HEK293T (cell line): ENCODE results near the gene ZNF486.
"Not testable (repeated sequence)": the region's sequence is repeated elsewhere in the genome, so short reads cannot be mapped to it uniquely, and the experiment has no call there.

Experiments used
- CTCF ChIA-PET: fragments of 350-600 bp; formaldehyde crosslinking; extraction: SDS; loops from one replicate; lab custom pipeline; 2021; ENCODE audit warnings: antibody characterized with exemption, inconsistent platforms; lab: Yijun Ruan, JAX
- POLR2A ChIA-PET: fragments of 350-600 bp; formaldehyde crosslinking; extraction: SDS; loops from one replicate; lab custom pipeline; 2020; ENCODE audit warnings: antibody characterized with exemption, inconsistent platforms; lab: Yijun Ruan, JAX
- DNase-seq: peaks from one replicate; pipeline ENCODE4 v3.0.0; 2012; ENCODE audit warnings: mixed read lengths; ENCODE audit errors: extremely low spot score
- ARNT ChIP-seq: fragments of 450-650 bp; IDR thresholded peaks from 2 replicates; pipeline ENCODE4 v1.6.1; 2017; ENCODE audit warnings: mild to moderate bottlenecking
- BHLHE40 ChIP-seq: fragments of 450-650 bp; IDR thresholded peaks from 2 replicates; pipeline ENCODE4 v1.6.1; 2016; ENCODE audit warnings: mild to moderate bottlenecking, moderate library complexity, borderline replicate concordance
- CTBP1 ChIP-seq: fragments of 450-650 bp; IDR thresholded peaks from 2 replicates; pipeline ENCODE4 v1.6.1; 2016; ENCODE audit warnings: borderline replicate concordance
- ELF4 ChIP-seq: fragments of 450-650 bp; IDR thresholded peaks from 2 replicates; pipeline ENCODE4 v1.6.1; 2017; ENCODE audit warnings: antibody characterized with exemption
- FOXA1 ChIP-seq: fragments of 450-650 bp; IDR thresholded peaks from 2 replicates; pipeline ENCODE4 v1.6.1; 2016; ENCODE audit warnings: mild to moderate bottlenecking
- FOXK2 ChIP-seq: fragments of 450-650 bp; IDR thresholded peaks from 2 replicates; pipeline ENCODE4 v1.6.1; 2016; ENCODE audit warnings: mild to moderate bottlenecking
- FOXM1 ChIP-seq: fragments of 450-650 bp; IDR thresholded peaks from 2 replicates; pipeline ENCODE4 v1.6.1; 2017; ENCODE audit warnings: mild to moderate bottlenecking, borderline replicate concordance
- HDGF ChIP-seq: fragments of 450-650 bp; IDR thresholded peaks from 2 replicates; pipeline ENCODE4 v1.6.1; 2017; ENCODE audit warnings: antibody characterized with exemption, borderline replicate concordance
- L3MBTL2 ChIP-seq: fragments of 450-650 bp; conservative IDR thresholded peaks from 2 replicates; pipeline ENCODE4 v1.6.1; 2016; ENCODE audit warnings: mild to moderate bottlenecking
- LEF1 ChIP-seq: fragments of 450-650 bp; IDR thresholded peaks from 2 replicates; pipeline ENCODE4 v1.6.1; 2017; ENCODE audit warnings: mild to moderate bottlenecking, borderline replicate concordance
- NFRKB ChIP-seq: fragments of 450-650 bp; IDR thresholded peaks from 2 replicates; pipeline ENCODE4 v1.6.1; 2016; ENCODE audit warnings: mild to moderate bottlenecking, moderate library complexity
- SP1 ChIP-seq: fragments of 450-650 bp; IDR thresholded peaks from 2 replicates; pipeline ENCODE4 v1.6.1; 2017
- SUZ12 ChIP-seq: fragments of 450-650 bp; IDR thresholded peaks from 2 replicates; pipeline ENCODE4 v1.6.1; 2016; ENCODE audit warnings: mild to moderate bottlenecking
- TARDBP ChIP-seq: fragments of 450-650 bp; IDR thresholded peaks from 2 replicates; pipeline ENCODE4 v1.6.1; 2016
- ZNF384 ChIP-seq: fragments of 450-650 bp; IDR thresholded peaks from 2 replicates; pipeline ENCODE4 v1.6.1; 2016
- TF ChIP-seq, protein P1 (sequence below): fragments of 450-650 bp; IDR thresholded peaks from 2 replicates; pipeline ENCODE4 v1.6.1; 2016

ZNF486 gene

GRCh38 chr19:20167020-20167644, at the start of gene ZNF486:
ZNF486 (plus strand) TSS chr19:20167214; CDS start chr19:20167331, 117 bp downstream.
- ChIA-PET CTCF (no interaction called here), POLR2A (no interaction called here)
- TF ChIP-seq SUZ12: no peak
- TF ChIP-seq HDGF: no peak
- TF ChIP-seq L3MBTL2: no peak
- TF ChIP-seq SP1: no peak
- no peak for TF ChIP-seq FOXK2
- no peak for TF ChIP-seq NFRKB
- TF ChIP-seq, protein P1, sequence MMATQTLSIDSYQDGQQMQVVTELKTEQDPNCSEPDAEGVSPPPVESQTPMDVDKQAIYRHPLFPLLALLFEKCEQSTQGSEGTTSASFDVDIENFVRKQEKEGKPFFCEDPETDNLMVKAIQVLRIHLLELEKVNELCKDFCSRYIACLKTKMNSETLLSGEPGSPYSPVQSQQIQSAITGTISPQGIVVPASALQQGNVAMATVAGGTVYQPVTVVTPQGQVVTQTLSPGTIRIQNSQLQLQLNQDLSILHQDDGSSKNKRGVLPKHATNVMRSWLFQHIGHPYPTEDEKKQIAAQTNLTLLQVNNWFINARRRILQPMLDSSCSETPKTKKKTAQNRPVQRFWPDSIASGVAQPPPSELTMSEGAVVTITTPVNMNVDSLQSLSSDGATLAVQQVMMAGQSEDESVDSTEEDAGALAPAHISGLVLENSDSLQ: no peak
- TF ChIP-seq ZNF384: no peak
- TF ChIP-seq FOXA1: no peak
- no peak for TF ChIP-seq LEF1
- no peak for TF ChIP-seq TARDBP
- TF ChIP-seq BHLHE40: no peak
- DNase-seq: no peak

- DNase-seq, POLR2A ChIA-PET, CTCF ChIA-PET: not testable (repeated sequence)
Observed at GRCh38 chr19:20118064-20118839, 48.8 kb upstream of the ZNF486 start.

DNA sequence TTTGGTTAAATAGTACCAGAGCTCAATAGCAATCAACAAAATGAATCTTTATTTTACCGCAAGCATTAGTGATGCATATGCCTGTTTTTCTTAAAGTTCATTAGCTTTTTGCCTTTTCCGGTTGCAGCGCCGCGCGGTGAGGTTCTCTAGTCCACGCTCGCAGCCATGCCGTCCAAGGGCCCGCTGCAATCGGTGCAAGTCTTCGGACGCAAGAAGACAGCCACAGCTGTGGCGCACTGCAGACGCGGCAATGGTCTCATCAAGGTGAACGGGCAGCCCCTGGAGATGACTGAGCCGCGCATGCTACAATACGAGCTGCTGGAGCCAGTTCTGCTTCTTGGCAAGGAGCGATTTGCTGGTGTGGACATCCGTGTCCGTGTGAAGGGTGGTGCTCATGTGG, 42.1 kb upstream of the ZNF486 start:
- POLR2A ChIA-PET: no interaction called here
- CTCF ChIA-PET: no interaction called here
- no peak for TF ChIP-seq ZNF384
- no peak for TF ChIP-seq FOXM1
- no peak for TF ChIP-seq NFRKB
- no peak for TF ChIP-seq SUZ12
- TF ChIP-seq ARNT: no peak
- TF ChIP-seq CTBP1: no peak
- TF ChIP-seq, protein P1: no peak
- no peak for TF ChIP-seq ELF4
- TF ChIP-seq FOXK2: no peak
- TF ChIP-seq HDGF: no peak
- TF ChIP-seq LEF1: no peak
- TF ChIP-seq TARDBP: no peak
- TF ChIP-seq BHLHE40: no peak
- no peak for TF ChIP-seq FOXA1
- no peak for TF ChIP-seq SP1
- TF ChIP-seq L3MBTL2: no peak
- DNase-seq: no peak

GRCh38 chr19:20132933-20133332, 34.1 kb upstream of the ZNF486 start:
- POLR2A ChIA-PET, CTCF ChIA-PET, DNase-seq: not testable (repeated sequence)

DNA sequence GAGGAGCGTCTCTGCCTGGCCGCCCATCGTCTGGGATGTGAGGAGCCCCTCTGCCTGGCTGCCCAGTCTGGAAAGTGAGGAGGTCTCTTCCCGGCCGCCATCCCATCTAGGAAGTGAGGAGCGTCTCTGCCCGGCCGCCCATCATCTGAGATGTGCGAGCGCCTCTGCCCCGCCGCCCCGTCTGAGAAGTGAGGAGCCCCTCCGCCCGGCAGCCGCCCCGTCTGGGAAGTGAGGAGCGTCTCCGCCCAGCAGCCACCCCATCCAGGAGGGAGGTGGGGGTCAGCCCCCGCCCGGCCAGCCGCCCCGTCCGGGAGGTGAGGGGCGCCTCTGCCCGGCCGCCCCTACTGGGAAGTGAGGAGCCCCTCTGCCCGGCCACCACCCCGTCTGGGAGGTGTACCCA, 29.3 kb upstream of the ZNF486 start:
- DNase-seq, CTCF ChIA-PET, POLR2A ChIA-PET: not testable (repeated sequence)

DNA sequence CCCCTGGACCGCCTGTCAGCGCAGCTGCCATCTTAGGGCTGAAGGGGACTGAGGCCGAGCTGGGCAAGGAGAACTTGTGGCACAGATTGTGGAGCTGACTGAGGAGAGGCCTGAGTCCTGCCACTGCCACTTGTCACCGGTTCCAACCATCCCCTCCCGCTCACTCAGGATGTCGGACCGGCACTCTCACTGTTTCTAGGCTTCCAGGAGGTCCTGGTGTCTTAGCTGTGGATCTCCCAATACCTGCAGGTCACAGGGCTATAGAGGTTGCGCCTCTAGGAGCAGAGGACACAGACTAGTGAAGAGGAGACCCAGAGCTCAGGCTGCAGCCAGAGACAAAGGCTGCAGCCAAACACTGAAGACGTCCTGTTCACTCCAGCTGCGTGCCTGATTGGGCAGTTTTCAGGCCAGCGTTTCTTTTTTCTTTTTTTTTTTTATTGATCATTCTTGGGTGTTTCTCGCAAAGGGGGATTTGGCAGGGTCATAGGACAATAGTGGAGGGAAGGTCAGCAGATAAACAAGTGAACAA, 15.3 kb upstream of the ZNF486 start:
- CTCF ChIA-PET: no interaction called here
- DNase-seq: no peak
- POLR2A ChIA-PET: no interaction called here
- TF ChIP-seq SP1 (no peak), BHLHE40 (no peak), CTBP1 (no peak), LEF1 (no peak), ZNF384 (no peak)
- TF ChIP-seq, protein P1: no peak

DNA sequence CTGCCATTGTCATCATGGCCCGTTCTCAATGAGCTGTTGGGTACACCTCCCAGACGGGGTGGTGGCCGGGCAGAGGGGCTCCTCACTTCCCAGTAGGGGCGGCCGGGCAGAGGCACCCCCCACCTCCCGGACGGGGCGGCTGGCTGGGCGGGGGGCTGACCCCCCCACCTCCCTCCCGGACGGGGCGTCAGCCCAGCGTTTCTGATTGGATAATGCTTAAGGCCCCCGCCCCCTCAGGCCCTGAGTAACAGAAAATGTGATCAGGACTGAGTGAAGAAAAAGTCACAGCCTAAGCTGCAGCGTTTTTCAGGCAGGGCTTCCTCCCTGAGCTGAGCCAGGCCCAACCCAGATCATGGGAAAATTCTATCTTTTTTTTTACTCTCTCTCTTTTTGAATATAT, 14.5 kb upstream of the ZNF486 start:
- CTCF ChIA-PET, POLR2A ChIA-PET, DNase-seq: not testable (repeated sequence)
